ENCODE data around the gene AIG1. TPM values are rescaled to one million over a fixed set of nuclear protein-coding genes. Genes with fewer than 3 reads are reported as not detected.
"Not testable (repeated sequence)": the region's sequence is repeated elsewhere in the genome, so short reads cannot be mapped to it uniquely, and the experiment has no call there.

AIG1 gene, protein sequence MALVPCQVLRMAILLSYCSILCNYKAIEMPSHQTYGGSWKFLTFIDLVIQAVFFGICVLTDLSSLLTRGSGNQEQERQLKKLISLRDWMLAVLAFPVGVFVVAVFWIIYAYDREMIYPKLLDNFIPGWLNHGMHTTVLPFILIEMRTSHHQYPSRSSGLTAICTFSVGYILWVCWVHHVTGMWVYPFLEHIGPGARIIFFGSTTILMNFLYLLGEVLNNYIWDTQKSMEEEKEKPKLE
- 100 to 1,000 TPM in 2 of 3 donors, 10 to 100 TPM in 1; 96.3 to 119 (median 108) TPM for polyA plus RNA-seq (ENCODE audit: insufficient read length in 3 of 3)
- long read RNA-seq, donor 1, transcript AIG1-202 (6 exons, 1,395 nt): major isoform, 37 of 103 reads
- long read RNA-seq, donor 1, partial matches to known transcripts: 60 of 103 reads
- long read RNA-seq, donor 1, other reads (novel, unspliced or antisense): 0 of 103 reads
- long read RNA-seq, donor 2, transcript AIG1-202 (6 exons, 1,395 nt): major isoform, 50 of 134 reads
- long read RNA-seq, donor 2, partial matches to known transcripts: 78 of 134 reads
- long read RNA-seq, donor 2, other reads (novel, unspliced or antisense): 0 of 134 reads
- long read RNA-seq, donor 3, transcript AIG1-202 (6 exons, 1,395 nt): major isoform, 28 of 84 reads
- long read RNA-seq, donor 3, partial matches to known transcripts: 54 of 84 reads
- long read RNA-seq, donor 3, other reads (novel, unspliced or antisense): 0 of 84 reads
- long read RNA-seq, donor 4, transcript AIG1-202 (6 exons, 1,395 nt): major isoform, 50 of 122 reads
- long read RNA-seq, donor 4, partial matches to known transcripts: 67 of 122 reads
- long read RNA-seq, donor 4, other reads (novel, unspliced or antisense): 0 of 122 reads
- long read RNA-seq, donor 5, transcript AIG1-202 (6 exons, 1,395 nt): major isoform, 17 of 27 reads
- long read RNA-seq, donor 5, partial matches to known transcripts: 9 of 27 reads
- long read RNA-seq, donor 5, other reads (novel, unspliced or antisense): 0 of 27 reads
- long read RNA-seq, donor 6, transcript AIG1-202 (6 exons, 1,395 nt): major isoform, 44 of 128 reads
- long read RNA-seq, donor 6, partial matches to known transcripts: 78 of 128 reads
- long read RNA-seq, donor 6, other reads (novel, unspliced or antisense): 0 of 128 reads
- long read RNA-seq, donor 7, transcript AIG1-202 (6 exons, 1,395 nt): major isoform, 45 of 95 reads
- long read RNA-seq, donor 7, partial matches to known transcripts: 44 of 95 reads
- long read RNA-seq, donor 7, other reads (novel, unspliced or antisense): 0 of 95 reads
- long read RNA-seq, donor 8, partial matches to known transcripts: 0 of 3 reads
- long read RNA-seq, donor 8, other reads (novel, unspliced or antisense): 0 of 3 reads
- long read RNA-seq, donor 9, transcript AIG1-202 (6 exons, 1,395 nt): major isoform, 54 of 153 reads
- long read RNA-seq, donor 9, transcript AIG1-203 (2 exons, 559 nt): minor isoform, 6 of 153 reads
- long read RNA-seq, donor 9, partial matches to known transcripts: 89 of 153 reads
- long read RNA-seq, donor 9, other reads (novel, unspliced or antisense): 0 of 153 reads
- long read RNA-seq, donor 10, transcript AIG1-202 (6 exons, 1,395 nt): major isoform, 39 of 84 reads
- long read RNA-seq, donor 10, partial matches to known transcripts: 43 of 84 reads
- long read RNA-seq, donor 10, other reads (novel, unspliced or antisense): 0 of 84 reads
- long read RNA-seq, donor 11, transcript AIG1-202 (6 exons, 1,395 nt): major isoform, 24 of 45 reads
- long read RNA-seq, donor 11, partial matches to known transcripts: 16 of 45 reads
- long read RNA-seq, donor 11, other reads (novel, unspliced or antisense): 0 of 45 reads
- long read RNA-seq, donor 12, transcript AIG1-202 (6 exons, 1,395 nt): major isoform, 46 of 180 reads
- long read RNA-seq, donor 12, partial matches to known transcripts: 126 of 180 reads
- long read RNA-seq, donor 12, other reads (novel, unspliced or antisense): 0 of 180 reads
- long read RNA-seq, donor 13, transcript AIG1-202 (6 exons, 1,395 nt): major isoform, 18 of 28 reads
- long read RNA-seq, donor 13, partial matches to known transcripts: 9 of 28 reads
- long read RNA-seq, donor 13, other reads (novel, unspliced or antisense): 0 of 28 reads
- long read RNA-seq, donor 14, transcript AIG1-203 (2 exons, 559 nt): minor isoform, 5 of 103 reads
- long read RNA-seq, donor 14, transcript AIG1-202 (6 exons, 1,395 nt): major isoform, 44 of 103 reads
- long read RNA-seq, donor 14, partial matches to known transcripts: 53 of 103 reads
- long read RNA-seq, donor 14, other reads (novel, unspliced or antisense): 0 of 103 reads
- long read RNA-seq, donor 15, transcript AIG1-208 (4 exons, 3,393 nt): minor isoform, 5 of 119 reads
- long read RNA-seq, donor 15, transcript AIG1-203 (2 exons, 559 nt): minor isoform, 7 of 119 reads
- long read RNA-seq, donor 15, transcript AIG1-202 (6 exons, 1,395 nt): major isoform, 44 of 119 reads
- long read RNA-seq, donor 15, partial matches to known transcripts: 59 of 119 reads
- long read RNA-seq, donor 15, other reads (novel, unspliced or antisense): 0 of 119 reads
- long read RNA-seq, donor 16, transcript AIG1-202 (6 exons, 1,395 nt): major isoform, 47 of 125 reads
- long read RNA-seq, donor 16, partial matches to known transcripts: 73 of 125 reads
- long read RNA-seq, donor 16, other reads (novel, unspliced or antisense): 0 of 125 reads

DNA sequence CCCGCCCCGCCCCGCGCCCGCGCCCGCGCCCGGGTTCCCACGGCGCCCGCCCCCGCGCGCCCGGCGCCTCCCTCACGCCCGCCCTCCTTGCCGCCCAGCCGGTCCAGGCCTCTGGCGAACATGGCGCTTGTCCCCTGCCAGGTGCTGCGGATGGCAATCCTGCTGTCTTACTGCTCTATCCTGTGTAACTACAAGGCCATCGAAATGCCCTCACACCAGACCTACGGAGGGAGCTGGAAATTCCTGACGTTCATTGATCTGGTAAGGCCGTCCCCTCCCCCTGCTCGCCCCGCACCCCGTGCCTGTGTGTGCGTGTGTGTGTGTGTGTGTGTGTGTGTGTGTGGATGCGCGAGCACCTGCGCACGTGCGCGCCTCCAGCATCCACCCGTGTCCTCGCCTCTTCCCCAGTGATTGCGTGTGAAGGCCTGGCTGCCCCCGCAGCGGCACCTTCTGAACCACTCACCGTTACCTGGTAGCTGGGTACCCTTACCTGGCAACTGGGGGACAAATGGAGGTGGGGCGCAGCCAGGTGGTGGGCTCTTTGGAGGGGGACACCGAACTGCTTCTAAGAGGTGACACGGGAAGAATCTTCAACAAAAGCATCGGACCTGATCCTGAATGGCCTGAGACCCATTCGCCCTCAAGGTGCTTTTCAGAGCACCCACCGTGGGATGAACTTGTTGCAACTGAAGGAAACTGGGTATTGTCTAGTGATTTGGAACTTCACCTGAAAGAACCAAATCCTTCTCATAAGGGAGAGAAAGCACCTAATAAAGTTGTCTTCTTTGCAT, at the start of gene AIG1:
TSS of gene AIG1 (plus strand) at position 84 of the 791 bp plus-strand sequence. CDS start at position 121, 37 bp downstream.
- DNase-seq: peak; percentile 58

DNA sequence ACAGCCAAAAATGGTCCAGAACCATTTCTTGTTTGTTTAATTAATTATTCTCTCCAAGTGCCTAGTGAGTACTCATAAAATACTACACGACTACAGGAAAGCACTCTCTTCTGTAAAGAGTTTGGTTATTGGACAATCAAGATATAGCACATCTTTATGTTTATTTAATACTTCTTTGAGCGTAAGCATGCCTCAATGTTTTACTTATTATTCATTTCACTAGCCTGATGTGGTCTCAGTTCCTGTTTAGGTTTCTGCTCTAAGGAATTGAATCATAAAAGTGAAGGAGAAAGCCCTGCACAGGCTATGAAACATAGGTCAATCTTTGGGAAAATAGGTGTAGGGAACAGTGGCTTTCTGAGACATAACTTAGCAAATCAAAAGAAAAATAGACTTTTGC, 45.9 kb upstream of the AIG1 start:
- no peak for DNase-seq

DNA sequence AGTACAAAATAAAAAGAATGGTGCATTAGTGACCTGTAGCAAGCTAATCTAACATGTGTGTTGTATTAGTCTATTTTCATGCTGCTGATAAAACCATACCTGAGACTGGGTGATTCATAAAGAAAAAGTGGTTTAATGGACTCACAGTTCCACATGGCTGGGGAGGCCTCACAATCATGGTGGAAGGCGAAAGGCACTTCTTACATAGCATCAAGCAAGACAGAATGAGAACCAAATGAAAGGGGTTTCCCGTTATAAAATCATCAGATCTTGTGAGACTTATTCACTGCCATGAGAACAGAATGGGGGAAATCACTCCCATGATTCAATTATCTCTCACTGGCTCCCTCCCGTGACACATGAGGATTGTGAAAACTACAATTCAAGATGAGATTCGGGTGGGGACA, 45.4 kb upstream of the AIG1 start:
- no peak for DNase-seq

- no peak for DNase-seq
Observed at GRCh38 chr6:143018955-143019354, 41.7 kb upstream of the AIG1 start.

DNA sequence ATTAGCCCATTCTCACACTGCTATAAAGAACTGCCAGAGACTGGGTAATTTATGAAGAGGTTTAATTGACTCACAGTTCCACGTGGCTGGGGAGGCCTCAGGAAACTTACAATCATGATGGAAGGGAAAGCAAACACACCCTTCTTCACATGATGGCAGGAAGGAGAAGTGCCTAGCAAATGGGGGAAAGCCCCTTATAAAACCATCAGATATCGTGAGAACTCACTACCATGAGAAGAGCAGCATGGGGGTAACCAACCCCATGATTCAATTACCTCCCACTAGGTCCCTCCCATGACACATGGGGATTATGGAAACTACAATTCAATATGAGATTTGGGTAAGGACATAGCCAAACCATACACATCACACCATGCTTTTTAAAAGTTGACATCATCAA, 39.8 kb upstream of the AIG1 start:
- not testable (repeated sequence) for DNase-seq

- no peak for DNase-seq
Observed at GRCh38 chr6:143021543-143021942, 39.1 kb upstream of the AIG1 start.

GRCh38 chr6:143022587-143022986, 38.1 kb upstream of the AIG1 start:
- DNase-seq: no peak

GRCh38 chr6:143023695-143024094, 37.0 kb upstream of the AIG1 start:
- no peak for DNase-seq

DNA sequence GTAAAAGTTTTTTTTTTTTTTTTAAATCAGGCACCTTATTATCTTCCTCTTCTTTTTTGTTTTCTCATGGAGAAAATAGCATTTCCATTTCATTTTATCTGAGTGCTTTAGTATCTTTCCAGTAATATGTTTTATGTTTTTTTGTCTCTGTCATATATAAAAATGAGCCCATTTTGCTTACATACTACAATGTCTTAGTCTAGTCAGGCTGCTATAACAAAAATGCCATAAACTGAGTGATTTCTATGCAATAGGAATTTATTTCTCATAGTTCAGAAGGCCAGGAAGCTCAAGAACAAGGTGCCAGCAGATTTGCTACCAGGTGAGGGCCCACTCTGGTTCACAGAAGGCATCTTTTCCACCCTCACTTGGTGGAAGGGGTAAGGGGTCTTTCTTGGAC, 35.7 kb upstream of the AIG1 start:
- no peak for DNase-seq

DNA sequence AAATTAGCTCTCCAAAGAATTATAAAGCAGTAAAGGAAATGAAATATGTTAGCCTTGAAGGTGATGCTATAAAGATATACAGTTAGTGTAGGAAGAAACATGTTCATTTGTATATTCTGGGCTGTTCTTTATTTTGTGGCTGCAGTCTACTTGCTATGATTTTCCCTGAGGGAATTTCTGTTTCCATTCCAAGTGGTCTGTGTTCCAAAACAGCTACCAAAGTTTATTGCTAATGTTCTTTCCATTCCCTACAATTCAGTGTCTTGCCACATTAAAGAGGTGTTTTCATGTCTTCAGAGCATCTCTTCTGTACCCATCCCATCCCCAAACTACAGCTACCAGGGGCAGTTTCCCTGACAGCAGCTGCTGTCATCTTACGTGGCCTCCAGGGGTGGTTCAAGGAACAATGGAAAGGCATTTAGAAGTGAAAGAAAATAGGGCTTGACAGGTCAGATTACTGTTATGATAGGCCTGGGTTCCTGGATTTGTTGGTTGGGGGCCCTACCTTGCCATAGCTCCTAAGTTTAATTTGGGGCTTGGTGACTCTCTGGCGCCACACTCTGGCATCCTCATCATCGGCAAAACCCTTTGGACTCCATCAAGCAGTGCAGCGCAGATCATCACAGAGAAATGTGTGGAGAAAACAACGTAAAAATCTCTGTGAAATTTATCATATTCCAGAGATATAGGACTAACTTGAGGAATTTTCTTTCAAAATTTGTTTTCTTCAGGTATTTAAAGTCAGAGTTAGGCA, 33.8 kb upstream of the AIG1 start:
- peak; percentile 4 for DNase-seq

- no peak for DNase-seq
Observed at GRCh38 chr6:143034689-143035334, 25.9 kb upstream of the AIG1 start.

- no peak for DNase-seq
Observed at GRCh38 chr6:143037470-143037869, 23.2 kb upstream of the AIG1 start.

GRCh38 chr6:143038833-143039232, 21.9 kb upstream of the AIG1 start:
- DNase-seq: no peak

DNA sequence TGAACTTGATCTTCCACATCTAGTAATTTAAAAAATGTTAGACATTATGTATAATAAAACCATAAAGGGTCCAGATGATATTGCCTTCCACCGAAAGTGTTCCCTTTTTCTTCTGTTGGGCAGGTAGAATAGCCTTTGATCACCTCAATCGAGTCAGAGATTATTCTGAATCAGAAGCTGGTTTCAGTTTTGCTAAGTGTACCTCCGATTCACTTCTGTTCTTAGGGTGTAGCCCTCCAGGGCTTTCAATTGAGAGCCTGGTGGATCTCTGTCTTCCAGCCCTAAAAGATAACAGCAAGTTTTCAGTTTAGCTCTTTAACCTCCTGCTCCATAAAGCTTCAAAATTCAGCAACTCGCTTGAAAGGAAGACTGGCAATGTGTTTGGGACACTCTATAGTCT, 21.1 kb upstream of the AIG1 start:
- DNase-seq: no peak

DNA sequence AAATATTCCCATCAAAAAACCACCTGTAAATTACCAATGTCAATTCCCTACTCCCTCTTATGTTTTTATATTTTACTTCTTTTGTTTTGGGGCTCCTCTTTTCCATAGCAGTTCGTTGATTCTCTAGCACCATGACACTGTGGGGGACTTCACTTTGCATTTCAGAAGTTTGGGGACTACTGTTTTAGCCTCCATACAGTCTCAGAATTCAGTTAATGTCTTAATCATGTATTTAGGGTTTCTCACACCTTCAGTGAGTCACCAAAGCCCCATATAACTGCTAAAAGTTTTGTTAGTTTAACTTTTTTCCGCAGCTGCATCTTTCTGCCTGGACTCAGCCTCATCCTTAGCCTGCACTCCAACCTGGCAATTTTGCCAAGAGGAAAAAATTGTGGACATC, 20.7 kb upstream of the AIG1 start:
- DNase-seq: no peak

DNA sequence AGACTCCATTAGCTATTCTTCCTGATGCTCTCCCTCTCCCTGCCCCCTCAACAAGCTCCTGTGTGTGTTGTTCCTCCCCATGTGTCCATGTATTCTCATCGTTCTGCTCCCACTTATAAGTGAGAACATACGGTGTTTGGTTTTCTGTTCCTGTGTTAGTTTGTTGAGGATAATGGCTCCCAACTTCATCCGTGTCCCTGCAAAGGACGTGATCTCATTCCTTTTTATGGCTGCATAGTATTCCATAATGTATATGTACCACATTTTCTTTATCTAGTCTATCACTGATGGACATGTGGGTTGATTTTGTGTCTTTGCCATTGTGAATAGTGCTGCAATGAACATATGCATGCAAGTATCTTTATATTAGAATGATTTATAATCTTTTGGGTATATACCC, 16.3 kb upstream of the AIG1 start:
- not testable (repeated sequence) for DNase-seq

- DNase-seq: no peak
Observed at GRCh38 chr6:143049611-143050010, 11.1 kb upstream of the AIG1 start.
